Smooth muscle cell (in vitro differentiated cells): ENCODE data around the gene PAX3. TPM values are rescaled to one million over a fixed set of nuclear protein-coding genes. Genes with fewer than 3 reads are reported as not detected.

Experiments
- DNase-seq: peaks from one replicate; lab custom pipeline; 2025; ENCODE audit not compliant: unreplicated experiment; lab: John Stamatoyannopoulos, UW
- H2AFZ ChIP-seq: fragments of 200-600 bp; sonication (generic); 2 replicates; pipeline ENCODE4 v1.6.0; 2016; ENCODE audit warnings: antibody characterized with exemption, low read depth, mild to moderate bottlenecking
- H3F3A ChIP-seq: fragments of 200-600 bp; sonication (generic); 2 replicates; pipeline ENCODE4 v1.6.0; 2017; ENCODE audit warnings: antibody characterized with exemption, low read depth
- H3K27ac ChIP-seq: fragments of 200-600 bp; sonication (generic); 2 replicates; pipeline ENCODE4 v1.5.1; 2016; ENCODE audit warnings: low read depth, mild to moderate bottlenecking
- H3K27me3 ChIP-seq: fragments of 200-600 bp; sonication (generic); 2 replicates; pipeline ENCODE4 v1.6.1; 2016; ENCODE audit warnings: low read depth, mild to moderate bottlenecking
- H3K36me3 ChIP-seq: fragments of 200-600 bp; sonication (generic); 2 replicates; pipeline ENCODE4 v1.5.1; 2016; ENCODE audit warnings: low read depth
- H3K4me1 ChIP-seq: fragments of 200-600 bp; sonication (generic); 2 replicates; pipeline ENCODE4 v1.5.1; 2016; ENCODE audit warnings: low read depth
- H3K4me2 ChIP-seq: fragments of 200-600 bp; sonication (generic); 2 replicates; pipeline ENCODE4 v1.6.0; 2016; ENCODE audit warnings: mild to moderate bottlenecking
- H3K4me3 ChIP-seq: fragments of 200-600 bp; sonication (generic); 2 replicates; pipeline ENCODE4 v1.5.1; 2016; ENCODE audit warnings: mild to moderate bottlenecking
- H3K79me2 ChIP-seq: fragments of 200-600 bp; sonication (generic); 2 replicates; pipeline ENCODE4 v1.6.0; 2016; ENCODE audit warnings: low read depth, mild to moderate bottlenecking
- H3K9ac ChIP-seq: fragments of 200-600 bp; sonication (generic); 2 replicates; pipeline ENCODE4 v1.6.0; 2016; ENCODE audit warnings: low read depth
- H3K9me3 ChIP-seq: fragments of 200-600 bp; sonication (generic); replicated peaks from 2 replicates; pipeline ENCODE4 v1.5.1; 2016; ENCODE audit warnings: low read depth
- H4K20me1 ChIP-seq: fragments of 200-600 bp; sonication (generic); 2 replicates; pipeline ENCODE4 v1.6.0; 2016; ENCODE audit warnings: low read depth
- WGBS: methylation state at CpG from one replicate; pipeline ENCODE4 v1.1.7; 2016; ENCODE audit warnings: low lambda C conversion rate; 5-methylcytosine and 5-hydroxymethylcytosine counted together
- polyA plus RNA-seq: library from polyadenylated mRNA; unstranded; fragments of >200 nt; fragmentation: Nextera tagmentation; extraction: Ambion mirVana; gene quantifications from 2 replicates; pipeline ENCODE4 v1.2.1, GENCODE V29; 2016
- total RNA-seq: library from RNA; depleted of rRNA; stranded (reverse); fragments of >200 nt; gene quantifications from 2 replicates; pipeline ENCODE4 v1.2.3, GENCODE V29; 2014
- TF ChIP-seq, protein P1 (sequence below): fragments of 200-600 bp; sonication (generic); IDR thresholded peaks from 2 replicates; pipeline ENCODE4 v1.5.1; 2017; ENCODE audit warnings: borderline replicate concordance, mild to moderate bottlenecking, antibody characterized with exemption; ENCODE audit not compliant: insufficient read depth, poor library complexity, severe bottlenecking

Gene PAX3
- total and polyA plus RNA-seq, 2 experiments from 2014 or later, result 0.94 TPM; not detected in 1

DNA sequence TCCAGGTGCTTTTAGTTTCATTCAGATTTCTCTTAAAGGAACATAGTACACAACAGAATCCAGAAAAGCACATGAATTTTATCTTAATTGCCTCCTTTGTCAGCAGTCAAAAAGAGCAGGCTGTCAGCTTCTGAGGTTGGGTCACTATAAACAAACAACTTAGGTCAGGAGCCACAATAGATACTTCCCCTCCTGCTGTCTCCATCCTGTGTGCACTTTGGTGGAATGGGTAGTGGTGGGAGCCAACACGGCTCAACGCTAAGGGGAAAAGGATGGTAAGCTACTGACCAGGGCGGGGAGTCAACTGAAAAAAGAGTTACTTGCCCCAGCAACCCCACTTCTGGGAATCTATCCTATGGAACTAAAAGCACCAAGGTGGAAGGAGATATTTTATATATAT lies 121.9 kb downstream of the PAX3 start:
- WGBS, result 51% methylated on average over 3 of the region's 3 CpGs
- Histone ChIP-seq H3K4me2 (no peak overlapping the region), H3K9me3 (no peaks in the 10 kb centered on the region), H4K20me1 (no peaks in the 10 kb centered on the region), H3K9ac (no peak overlapping the region), H3K79me2 (no peaks in the 10 kb centered on the region), H3K4me1 (no peaks in the 10 kb centered on the region), H3K4me3 (no peak overlapping the region), H3F3A (no peaks in the 10 kb centered on the region), H3K27ac (no peak overlapping the region), H2AFZ (no peak overlapping the region), H3K27me3 (peaks cover 46% of the 10 kb centered on the region), H3K36me3 (no peaks in the 10 kb centered on the region)
- DNase-seq, result no peak
- TF ChIP-seq, protein P1, sequence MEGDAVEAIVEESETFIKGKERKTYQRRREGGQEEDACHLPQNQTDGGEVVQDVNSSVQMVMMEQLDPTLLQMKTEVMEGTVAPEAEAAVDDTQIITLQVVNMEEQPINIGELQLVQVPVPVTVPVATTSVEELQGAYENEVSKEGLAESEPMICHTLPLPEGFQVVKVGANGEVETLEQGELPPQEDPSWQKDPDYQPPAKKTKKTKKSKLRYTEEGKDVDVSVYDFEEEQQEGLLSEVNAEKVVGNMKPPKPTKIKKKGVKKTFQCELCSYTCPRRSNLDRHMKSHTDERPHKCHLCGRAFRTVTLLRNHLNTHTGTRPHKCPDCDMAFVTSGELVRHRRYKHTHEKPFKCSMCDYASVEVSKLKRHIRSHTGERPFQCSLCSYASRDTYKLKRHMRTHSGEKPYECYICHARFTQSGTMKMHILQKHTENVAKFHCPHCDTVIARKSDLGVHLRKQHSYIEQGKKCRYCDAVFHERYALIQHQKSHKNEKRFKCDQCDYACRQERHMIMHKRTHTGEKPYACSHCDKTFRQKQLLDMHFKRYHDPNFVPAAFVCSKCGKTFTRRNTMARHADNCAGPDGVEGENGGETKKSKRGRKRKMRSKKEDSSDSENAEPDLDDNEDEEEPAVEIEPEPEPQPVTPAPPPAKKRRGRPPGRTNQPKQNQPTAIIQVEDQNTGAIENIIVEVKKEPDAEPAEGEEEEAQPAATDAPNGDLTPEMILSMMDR, result no peak

DNA sequence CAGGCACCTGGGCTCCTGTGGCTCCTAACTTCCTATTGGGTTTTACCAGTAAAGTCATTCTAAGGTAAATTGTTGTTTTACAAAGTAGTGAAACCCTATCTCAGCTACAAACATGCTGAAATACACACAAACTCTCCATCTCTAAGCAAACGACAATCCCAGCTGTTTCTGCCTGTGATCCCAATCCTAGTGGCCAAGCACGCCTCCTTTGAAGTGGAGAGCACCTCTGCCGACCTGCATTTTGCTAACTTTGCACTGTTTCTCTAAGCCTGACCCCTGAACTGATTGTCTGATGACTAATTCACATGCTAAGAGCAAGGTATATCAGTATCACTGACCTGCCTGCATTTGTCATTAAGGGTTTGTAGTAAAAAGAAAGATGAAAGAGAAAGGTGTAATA lies 124.3 kb downstream of the PAX3 start:
- DNase-seq, result no peak
- Histone ChIP-seq H3K9ac (no peak overlapping the region), H3K79me2 (no peaks in the 10 kb centered on the region), H3K36me3 (no peaks in the 10 kb centered on the region), H3K9me3 (no peaks in the 10 kb centered on the region), H3K27me3 (peaks cover 46% of the 10 kb centered on the region), H3K4me2 (no peak overlapping the region), H4K20me1 (no peaks in the 10 kb centered on the region), H3K4me1 (no peaks in the 10 kb centered on the region), H3F3A (no peaks in the 10 kb centered on the region), H2AFZ (no peak overlapping the region), H3K4me3 (no peak overlapping the region), H3K27ac (no peak overlapping the region)
- WGBS, result 21% methylated on average over 3 of the region's 3 CpGs
- TF ChIP-seq, protein P1, result no peak

DNA sequence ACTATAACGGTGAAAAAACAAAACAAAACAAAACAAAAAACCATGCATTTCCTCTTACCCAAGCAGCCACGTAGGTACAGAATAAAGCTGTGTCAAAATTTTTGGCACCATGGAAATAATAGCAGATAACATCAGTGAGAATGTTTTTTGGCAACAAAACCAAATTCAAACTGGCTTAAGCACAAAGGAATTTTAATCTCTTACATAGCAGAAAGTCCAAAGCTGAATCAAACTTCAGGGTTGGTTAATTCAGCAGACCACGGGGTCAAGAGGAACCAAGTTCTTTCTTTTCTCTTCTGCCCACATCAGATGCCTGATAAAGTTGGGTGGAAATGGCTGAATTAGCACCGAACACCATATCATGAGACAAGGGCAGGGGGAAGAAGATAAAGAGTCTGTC lies 129.5 kb downstream of the PAX3 start:
- no peaks in the 10 kb centered on the region for H3K9me3 ChIP-seq
- H3K4me1 ChIP-seq, result no peaks in the 10 kb centered on the region
- no peaks in the 10 kb centered on the region for H3F3A ChIP-seq
- 71% methylated on average over 4 of the region's 4 CpGs for WGBS
- H3K36me3 ChIP-seq, result no peaks in the 10 kb centered on the region
- H3K9ac ChIP-seq, result no peak overlapping the region
- TF ChIP-seq, protein P1, result no peak
- no peak overlapping the region for H3K27ac ChIP-seq
- no peak overlapping the region for H3K4me2 ChIP-seq
- DNase-seq, result no peak
- no peaks in the 10 kb centered on the region for H3K79me2 ChIP-seq
- H3K4me3 ChIP-seq, result no peak overlapping the region
- H2AFZ ChIP-seq, result no peak overlapping the region
- no peaks in the 10 kb centered on the region for H4K20me1 ChIP-seq
- H3K27me3 ChIP-seq, result peaks cover 13% of the 10 kb centered on the region

DNA sequence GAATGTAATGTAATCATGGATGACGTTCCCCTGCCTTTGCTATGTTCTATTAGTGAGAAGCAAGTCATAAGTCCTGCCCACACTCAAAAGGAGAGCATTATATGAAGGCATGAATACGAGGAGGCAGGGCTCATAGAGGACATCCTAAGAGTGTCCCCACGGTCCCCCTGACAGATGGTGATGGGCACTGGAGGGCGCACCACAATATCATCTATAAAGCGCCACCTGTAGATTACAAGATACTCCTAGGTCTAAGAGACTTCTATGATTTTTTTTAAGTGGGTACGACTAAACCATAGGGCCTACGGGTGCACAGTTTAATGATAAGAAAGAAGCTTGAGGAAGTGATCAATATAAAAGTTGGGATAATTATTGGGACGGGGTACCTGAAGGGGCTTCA lies 131.0 kb downstream of the PAX3 start:
- Histone ChIP-seq H3K9me3 (no peaks in the 10 kb centered on the region), H3K27me3 (no peaks in the 10 kb centered on the region), H3F3A (no peaks in the 10 kb centered on the region), H3K27ac (no peak overlapping the region), H3K36me3 (no peaks in the 10 kb centered on the region), H4K20me1 (no peaks in the 10 kb centered on the region), H3K9ac (no peak overlapping the region), H3K4me1 (no peaks in the 10 kb centered on the region), H2AFZ (no peak overlapping the region), H3K4me2 (no peak overlapping the region), H3K79me2 (no peaks in the 10 kb centered on the region), H3K4me3 (no peak overlapping the region)
- TF ChIP-seq, protein P1, result no peak
- no peak for DNase-seq
- WGBS, result 90% methylated on average over 8 of the region's 8 CpGs
